ENCODE measurements around the gene IL17REL.

DNA sequence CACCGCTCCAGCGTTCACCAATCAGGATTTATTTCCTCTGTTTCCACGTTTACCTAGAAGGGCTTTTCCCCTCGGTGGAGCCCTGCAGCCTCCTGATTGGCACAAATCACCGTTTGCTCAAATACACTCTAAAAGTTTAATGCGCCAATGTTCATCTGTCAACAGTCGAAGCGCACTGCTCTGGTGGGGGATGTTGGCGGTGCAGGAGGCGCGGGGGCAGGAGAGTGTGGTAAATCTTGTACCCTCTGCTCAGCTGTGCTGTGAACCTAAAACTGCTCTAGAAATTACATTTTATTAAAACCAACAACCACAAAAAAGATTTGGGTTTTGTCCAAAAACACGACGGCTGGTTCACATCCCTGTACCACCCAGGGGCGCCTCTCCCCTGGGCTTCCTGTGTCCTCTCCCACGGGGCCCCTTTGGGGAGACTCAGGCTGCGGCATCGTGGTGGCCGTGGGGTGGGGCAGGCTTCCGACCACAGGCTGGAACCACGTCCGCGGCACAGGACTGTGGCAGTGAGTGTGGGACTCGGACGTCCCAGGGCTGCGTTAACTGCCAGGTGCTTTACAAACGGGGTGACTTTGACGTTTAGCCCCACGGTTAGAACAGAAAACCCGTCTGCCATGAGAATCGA is 32.0 kb upstream of the IL17REL start:
- TF ChIP-seq, protein P1, sequence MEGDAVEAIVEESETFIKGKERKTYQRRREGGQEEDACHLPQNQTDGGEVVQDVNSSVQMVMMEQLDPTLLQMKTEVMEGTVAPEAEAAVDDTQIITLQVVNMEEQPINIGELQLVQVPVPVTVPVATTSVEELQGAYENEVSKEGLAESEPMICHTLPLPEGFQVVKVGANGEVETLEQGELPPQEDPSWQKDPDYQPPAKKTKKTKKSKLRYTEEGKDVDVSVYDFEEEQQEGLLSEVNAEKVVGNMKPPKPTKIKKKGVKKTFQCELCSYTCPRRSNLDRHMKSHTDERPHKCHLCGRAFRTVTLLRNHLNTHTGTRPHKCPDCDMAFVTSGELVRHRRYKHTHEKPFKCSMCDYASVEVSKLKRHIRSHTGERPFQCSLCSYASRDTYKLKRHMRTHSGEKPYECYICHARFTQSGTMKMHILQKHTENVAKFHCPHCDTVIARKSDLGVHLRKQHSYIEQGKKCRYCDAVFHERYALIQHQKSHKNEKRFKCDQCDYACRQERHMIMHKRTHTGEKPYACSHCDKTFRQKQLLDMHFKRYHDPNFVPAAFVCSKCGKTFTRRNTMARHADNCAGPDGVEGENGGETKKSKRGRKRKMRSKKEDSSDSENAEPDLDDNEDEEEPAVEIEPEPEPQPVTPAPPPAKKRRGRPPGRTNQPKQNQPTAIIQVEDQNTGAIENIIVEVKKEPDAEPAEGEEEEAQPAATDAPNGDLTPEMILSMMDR (IDR thresholded peaks at IDR 0.05): no peak
- TF ChIP-seq POLR2AphosphoS5 (IDR thresholded peaks at IDR 0.05; ENCODE audit: insufficient read depth in 1 of 2, low read depth in 1 of 2) (no peak), POLR2A (IDR thresholded peaks at IDR 0.05) (no peak)
